HG02840 (cell line): ENCODE data around the gene NOL7.
A peak's percentile ranks its signal among the peaks of the same experiment; 100 is the strongest.

ENCODE experiments used
- ATAC-seq: cut with Tn5 transposase; IDR thresholded peaks from one replicate; pipeline ENCODE4 v1.9.1; 2021; ENCODE audit warnings: mild to moderate bottlenecking, moderate library complexity, moderate number of reproducible peaks; ENCODE audit not compliant: unreplicated experiment, low FRiP score

The NOL7 gene

GRCh38 chr6:13593103-13593502 lies 22.0 kb upstream of the NOL7 start:
- no peak for ATAC-seq

GRCh38 chr6:13593720-13594119 lies 21.4 kb upstream of the NOL7 start:
- no peak for ATAC-seq

- no peak for ATAC-seq
These were observed 18.1 kb upstream of the NOL7 start for GRCh38 chr6:13597073-13597472.

GRCh38 chr6:13600036-13600435 lies 15.1 kb upstream of the NOL7 start:
- no peak for ATAC-seq

GRCh38 chr6:13604135-13604534 lies 11.0 kb upstream of the NOL7 start:
- no peak for ATAC-seq

- no peak for ATAC-seq
These were observed 10.4 kb upstream of the NOL7 start for GRCh38 chr6:13604546-13605416.

GRCh38 chr6:13605634-13606033 lies 9.5 kb upstream of the NOL7 start:
- ATAC-seq: no peak

GRCh38 chr6:13611715-13612114 lies 3.4 kb upstream of the NOL7 start:
- ATAC-seq: no peak

- no peak for ATAC-seq
These were observed 2.0 kb upstream of the NOL7 start for GRCh38 chr6:13613029-13613594.

GRCh38 chr6:13614126-13614925 lies 809 bp upstream of the NOL7 start:
- ATAC-seq: peak; percentile 27

GRCh38 chr6:13615792-13616120 lies 621 bp downstream of the NOL7 start:
- ATAC-seq: no peak

- ATAC-seq: no peak
These were observed 1.9 kb downstream of the NOL7 start for GRCh38 chr6:13617066-13617465.

- no peak for ATAC-seq
These were observed 9.7 kb downstream of the NOL7 start for GRCh38 chr6:13624871-13625288.

GRCh38 chr6:13629459-13630116 lies 14.5 kb downstream of the NOL7 start:
- ATAC-seq: no peak

- no peak for ATAC-seq
These were observed 15.4 kb downstream of the NOL7 start for GRCh38 chr6:13630499-13630898.

- no peak for ATAC-seq
These were observed 18.2 kb downstream of the NOL7 start for GRCh38 chr6:13633343-13633742.

GRCh38 chr6:13635948-13636658 lies 21.0 kb downstream of the NOL7 start:
- ATAC-seq: no peak

GRCh38 chr6:13638014-13638413 lies 22.9 kb downstream of the NOL7 start:
- ATAC-seq: no peak

- ATAC-seq: no peak
These were observed 23.5 kb downstream of the NOL7 start for GRCh38 chr6:13638626-13639025.

GRCh38 chr6:13641315-13641714 lies 26.2 kb downstream of the NOL7 start:
- no peak for ATAC-seq
